ENCODE measurements around the gene A3GALT2.

Gene A3GALT2

DNA sequence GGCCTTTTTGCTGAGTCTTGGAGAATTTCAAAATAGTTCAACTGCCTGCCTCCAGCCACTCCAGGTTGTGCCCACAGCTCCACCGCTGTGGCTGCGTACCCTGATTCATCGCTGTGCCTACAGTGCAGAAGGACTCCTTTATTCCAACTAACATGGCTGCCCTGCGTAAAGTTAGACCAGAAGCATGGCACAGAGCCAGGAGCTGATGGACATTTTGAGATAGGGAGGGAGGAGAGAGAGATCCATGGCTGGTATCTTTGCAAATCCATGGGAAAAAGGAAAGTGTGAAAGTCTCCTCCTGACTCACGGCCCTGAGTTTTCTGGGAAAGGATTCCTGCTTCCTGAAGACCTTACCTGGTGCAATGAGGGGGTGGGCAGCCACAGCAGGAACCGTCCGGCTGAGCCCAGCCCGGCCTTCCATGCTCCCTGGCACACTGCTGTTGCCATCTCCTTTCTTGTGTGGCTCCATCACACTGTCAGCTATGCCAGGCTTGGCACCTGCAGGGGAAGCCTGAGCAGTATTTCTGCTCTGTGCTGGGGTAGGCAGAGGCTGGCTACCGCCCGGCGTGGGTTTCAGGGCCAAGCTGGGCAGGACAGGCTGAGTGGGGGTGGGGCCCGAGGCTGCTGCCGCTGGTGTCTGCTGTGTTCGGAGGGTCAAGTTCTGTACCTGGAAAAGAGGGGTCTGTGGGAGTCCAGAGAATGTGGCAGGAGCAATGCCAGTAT, 46.0 kb upstream of the A3GALT2 start:
- TF ChIP-seq, protein P1, sequence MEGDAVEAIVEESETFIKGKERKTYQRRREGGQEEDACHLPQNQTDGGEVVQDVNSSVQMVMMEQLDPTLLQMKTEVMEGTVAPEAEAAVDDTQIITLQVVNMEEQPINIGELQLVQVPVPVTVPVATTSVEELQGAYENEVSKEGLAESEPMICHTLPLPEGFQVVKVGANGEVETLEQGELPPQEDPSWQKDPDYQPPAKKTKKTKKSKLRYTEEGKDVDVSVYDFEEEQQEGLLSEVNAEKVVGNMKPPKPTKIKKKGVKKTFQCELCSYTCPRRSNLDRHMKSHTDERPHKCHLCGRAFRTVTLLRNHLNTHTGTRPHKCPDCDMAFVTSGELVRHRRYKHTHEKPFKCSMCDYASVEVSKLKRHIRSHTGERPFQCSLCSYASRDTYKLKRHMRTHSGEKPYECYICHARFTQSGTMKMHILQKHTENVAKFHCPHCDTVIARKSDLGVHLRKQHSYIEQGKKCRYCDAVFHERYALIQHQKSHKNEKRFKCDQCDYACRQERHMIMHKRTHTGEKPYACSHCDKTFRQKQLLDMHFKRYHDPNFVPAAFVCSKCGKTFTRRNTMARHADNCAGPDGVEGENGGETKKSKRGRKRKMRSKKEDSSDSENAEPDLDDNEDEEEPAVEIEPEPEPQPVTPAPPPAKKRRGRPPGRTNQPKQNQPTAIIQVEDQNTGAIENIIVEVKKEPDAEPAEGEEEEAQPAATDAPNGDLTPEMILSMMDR (IDR thresholded peaks at IDR 0.05; ENCODE audit: control extremely low read depth, extremely low read depth, low read depth, missing control alignments): no peak
- POLR2A ChIA-PET: no interaction called here
- no peak for DNase-seq (ENCODE audit: extremely low spot score)
- CTCF ChIA-PET: interaction anchor here (1.1 to 3.7 kb wide), 5 partner anchors 12 to 240 kb away, joined by 3 to 28 read pairs (median 4); no protein-coding TSS in a partner anchor

DNA sequence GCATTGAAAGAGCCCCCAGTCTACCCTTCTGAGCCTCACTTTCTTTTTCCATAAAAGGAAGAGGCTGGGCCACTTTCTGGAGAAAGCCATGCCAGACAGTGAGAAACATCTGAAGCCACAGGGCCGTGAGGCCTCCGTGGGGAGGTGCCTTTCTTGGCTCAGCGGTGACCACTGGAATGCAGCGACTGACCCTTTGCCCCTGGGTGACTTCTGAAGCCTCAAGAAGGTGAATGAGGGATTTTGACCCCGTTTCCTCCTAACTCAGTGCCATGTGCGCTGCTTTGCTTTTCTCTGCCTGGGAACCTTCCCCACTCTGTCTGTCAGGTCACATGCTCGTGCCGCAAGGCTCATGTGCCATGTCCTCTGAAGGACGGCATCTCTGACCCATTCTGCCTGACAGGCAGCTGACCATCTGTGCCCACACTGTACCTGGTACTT, 44.7 kb upstream of the A3GALT2 start:
- TF ChIP-seq, protein P1 (IDR thresholded peaks at IDR 0.05; ENCODE audit: control extremely low read depth, extremely low read depth, low read depth, missing control alignments): no peak
- ChIA-PET POLR2A (no interaction called here), CTCF (interaction anchor here (1.1 to 3.7 kb wide), 3 partner anchors 69 to 239 kb away, joined by 3 to 28 read pairs (median 3); no protein-coding TSS in a partner anchor)
- DNase-seq (ENCODE audit: extremely low spot score): no peak

DNA sequence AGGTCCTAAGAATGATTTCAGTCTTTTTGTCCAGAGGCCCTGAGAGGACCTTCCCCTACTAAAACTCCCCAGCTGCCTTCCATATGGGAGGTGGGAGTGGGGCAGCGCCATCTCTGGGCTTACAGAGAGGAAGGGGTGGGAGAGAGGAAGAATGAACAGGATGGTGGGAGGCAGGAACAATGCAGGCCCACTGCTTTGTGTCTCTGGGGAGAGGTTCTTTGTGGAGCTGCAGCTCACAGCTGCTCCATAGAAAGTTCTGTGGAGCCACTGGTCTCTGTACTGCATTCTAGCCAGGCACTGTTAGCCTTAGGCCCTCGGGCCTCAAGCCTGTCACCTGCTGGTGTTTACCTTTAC, 43.6 kb upstream of the A3GALT2 start:
- DNase-seq (ENCODE audit: extremely low spot score): no peak
- TF ChIP-seq, protein P1 (IDR thresholded peaks at IDR 0.05; ENCODE audit: control extremely low read depth, extremely low read depth, low read depth, missing control alignments): no peak
- ChIA-PET CTCF (interaction anchor here (1.0 to 3.7 kb wide), 5 partner anchors 9 to 237 kb away, joined by 3 to 28 read pairs (median 3); no protein-coding TSS in a partner anchor), POLR2A (no interaction called here)

DNA sequence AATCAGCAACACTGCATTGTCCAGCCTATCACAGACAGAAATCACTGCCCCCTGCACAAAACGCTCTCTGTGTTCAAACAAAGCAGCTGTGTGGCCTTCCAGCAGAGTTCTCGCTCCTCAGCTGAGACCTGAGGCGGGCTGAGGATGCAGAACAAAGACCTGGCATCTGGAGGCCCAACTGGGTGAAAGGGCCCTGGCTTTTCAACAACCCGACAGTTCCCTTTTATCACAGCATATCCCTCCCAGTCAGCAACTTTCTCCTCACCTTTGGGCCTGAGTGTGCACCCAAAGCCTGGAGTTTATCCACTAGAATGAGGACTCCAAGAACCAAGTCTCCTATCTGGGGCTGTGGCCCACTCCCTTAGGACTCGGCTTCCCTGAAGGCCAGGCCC, 42.6 kb upstream of the A3GALT2 start:
- ChIA-PET CTCF (interaction anchor here (1.0 to 3.7 kb wide), 5 partner anchors 9 to 108 kb away, joined by 3 to 28 read pairs (median 6); no protein-coding TSS in a partner anchor), POLR2A (no interaction called here)
- TF ChIP-seq, protein P1 (IDR thresholded peaks at IDR 0.05; ENCODE audit: control extremely low read depth, extremely low read depth, low read depth, missing control alignments): no peak
- no peak for DNase-seq (ENCODE audit: extremely low spot score)

DNA sequence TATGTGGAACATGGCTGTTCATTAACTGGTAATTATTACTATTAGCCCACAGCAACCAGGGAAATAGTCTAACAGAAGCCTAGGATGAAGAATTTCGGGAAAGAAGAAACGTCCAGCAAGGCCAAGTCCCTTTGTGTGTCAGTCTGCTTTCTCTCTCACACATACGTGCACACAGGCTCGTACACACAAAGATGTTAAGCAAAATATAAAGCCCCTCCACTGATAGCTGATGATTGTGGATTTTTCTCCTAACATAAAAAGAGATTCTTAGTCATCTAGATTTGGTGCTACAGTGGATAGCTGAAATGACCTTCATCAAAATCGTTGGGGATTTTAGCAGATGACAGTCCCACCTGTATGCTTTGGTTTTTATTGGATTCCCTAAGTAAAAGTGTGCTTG, 42.1 kb upstream of the A3GALT2 start:
- POLR2A ChIA-PET: no interaction called here
- no peak for DNase-seq (ENCODE audit: extremely low spot score)
- CTCF ChIA-PET: interaction anchor here (1.9 to 2.3 kb wide), 3 partner anchors 10 to 108 kb away, joined by 5 to 14 read pairs (median 6); no protein-coding TSS in a partner anchor
- TF ChIP-seq, protein P1 (IDR thresholded peaks at IDR 0.05; ENCODE audit: control extremely low read depth, extremely low read depth, low read depth, missing control alignments): no peak

DNA sequence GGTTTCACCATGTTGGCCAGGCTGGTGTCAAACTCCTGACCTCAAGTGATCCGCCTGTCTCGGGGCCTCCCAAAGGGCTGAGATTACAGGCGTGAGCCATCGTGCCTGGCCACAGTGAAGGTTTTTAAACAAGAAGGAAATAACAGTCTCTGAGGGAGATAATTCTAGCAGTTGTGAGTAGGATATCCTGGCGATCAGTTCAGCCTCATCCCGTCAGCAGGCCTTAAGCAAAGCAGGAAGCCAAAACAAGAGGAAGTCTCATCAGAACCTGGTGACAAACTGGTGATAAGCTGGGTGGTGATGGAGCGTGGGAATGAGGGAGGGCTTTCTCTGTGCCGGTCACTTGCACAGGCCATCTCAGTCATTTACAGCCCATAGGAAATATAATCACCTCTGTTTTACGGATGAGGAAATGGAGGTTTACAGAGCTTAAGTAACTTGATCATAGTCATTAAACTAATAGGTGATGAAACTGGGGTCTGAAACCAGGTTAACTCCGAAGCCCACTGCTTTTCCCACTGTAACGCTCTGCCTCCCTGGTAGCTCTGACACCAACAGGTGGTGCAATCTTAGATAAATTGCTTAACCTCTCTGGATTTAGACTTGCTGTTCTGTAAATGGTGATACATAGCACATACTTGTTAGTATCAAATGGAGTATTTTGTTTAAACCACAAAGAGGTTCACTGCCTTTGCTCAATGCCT, 40.8 kb upstream of the A3GALT2 start:
- DNase-seq (ENCODE audit: extremely low spot score): no peak
- ChIA-PET POLR2A (no interaction called here), CTCF (interaction anchor here (1.0 to 2.3 kb wide), 6 partner anchors 11 to 266 kb away, joined by 3 to 14 read pairs (median 4); no protein-coding TSS in a partner anchor)
- TF ChIP-seq, protein P1 (IDR thresholded peaks at IDR 0.05; ENCODE audit: control extremely low read depth, extremely low read depth, low read depth, missing control alignments): no peak
